ENCODE measurements around the gene KPNA2. TPM values are rescaled to one million over a fixed set of nuclear protein-coding genes. Genes with fewer than 3 reads are reported as not detected.
A peak's percentile ranks its signal among the peaks of the same experiment; 100 is the strongest.
"Not testable (repeated sequence)": the region's sequence is repeated elsewhere in the genome, so short reads cannot be mapped to it uniquely, and the experiment has no call there.

The KPNA2 gene
- total and polyA plus RNA-seq, 12 donors = 5.1 to 59.3 (median 22.8) TPM

GRCh38 chr17:67995570-67996263 lies 39.8 kb upstream of the KPNA2 start:
- TF ChIP-seq CTCF (IDR thresholded peaks at IDR 0.05) (no peak), POLR2A (IDR thresholded peaks at IDR 0.05) (no peak)
- WGBS, 4 donors = 0 to 1% (median 1%) methylated on average over 21 to 43 of the region's 43 CpGs
- peak overlapping the region; percentile 16 to 84 (median 44) for H3K4me3 ChIP-seq
- H3K27me3 ChIP-seq = no peaks in the 10 kb centered on the region
- peak overlapping the region in 4 of 5 donors; percentile 24 to 94 (median 76) for H3K27ac ChIP-seq
- no peaks in the 10 kb centered on the region for H3K9me3 ChIP-seq (replicated peaks in 1 of 3)
- H3K4me1 ChIP-seq (replicated peaks in 1 of 2) = peaks cover 15 to 24% of the 10 kb centered on the region in 2 donors
- DNase-seq = peak in 5 of 7 donors; percentile 39 to 64 (median 45)
- intact Hi-C loops (cut with DNase I) = no loop called here
- no peaks in the 10 kb centered on the region for H3K36me3 ChIP-seq (replicated peaks in 1 of 2)

GRCh38 chr17:67996301-67997171 lies 39.0 kb upstream of the KPNA2 start, which contains the start of gene C17orf58:
Gene C17orf58, minus strand, starts transcription at chr17:67996469. Its CDS starts 271 bp downstream, at chr17:67996198.
- H3K9me3 ChIP-seq (replicated peaks in 1 of 3); H3K36me3 ChIP-seq (replicated peaks in 1 of 2); H3K27me3 ChIP-seq; intact Hi-C loops (cut with DNase I): not testable (repeated sequence)
- peak within 1 kb of the TSS; percentile 16 to 84 (median 44) for H3K4me3 ChIP-seq
- H3K27ac ChIP-seq = peak within 1 kb of the TSS in 4 of 5 donors; percentile 24 to 94 (median 76)
- H3K4me1 ChIP-seq (replicated peaks in 1 of 2) = peaks cover 15 to 24% of the 10 kb centered on the region in 2 donors
- 30 to 41% (median 33%) methylated on average over 22 to 25 of the region's 25 CpGs for whole genome bisulfite sequencing, 4 donors
- peak in 2 of 7 donors; percentile 23 to 54 for DNase-seq

GRCh38 chr17:67998466-67998865 lies 37.1 kb upstream of the KPNA2 start:
- no peaks in the 10 kb centered on the region for H3K36me3 ChIP-seq (replicated peaks in 1 of 2)
- H3K4me1 ChIP-seq (replicated peaks in 1 of 2) = peaks cover 15 to 17% of the 10 kb centered on the region in 2 donors
- 79 to 90% (median 84%) methylated on average over 2 of the region's 2 CpGs for WGBS, 4 donors
- no peak overlapping the region for H3K4me3 ChIP-seq
- H3K9me3 ChIP-seq (replicated peaks in 1 of 3) = no peaks in the 10 kb centered on the region
- no peaks in the 10 kb centered on the region for H3K27me3 ChIP-seq
- TF ChIP-seq POLR2A (IDR thresholded peaks at IDR 0.05) = no peak
- no peak for TF ChIP-seq CTCF (IDR thresholded peaks at IDR 0.05)
- DNase-seq = no peak
- no peak overlapping the region for H3K27ac ChIP-seq
- intact Hi-C loops (cut with DNase I) = no loop called here

GRCh38 chr17:67999291-67999911 lies 36.1 kb upstream of the KPNA2 start:
- H3K4me1 ChIP-seq (replicated peaks in 1 of 2) = peaks cover 10 to 14% of the 10 kb centered on the region in 2 donors
- intact Hi-C loops (cut with DNase I) = no loop called here
- H3K36me3 ChIP-seq (replicated peaks in 1 of 2) = no peaks in the 10 kb centered on the region
- no peaks in the 10 kb centered on the region for H3K9me3 ChIP-seq (replicated peaks in 1 of 3)
- 95 to 99% (median 98%) methylated on average over 3 of the region's 3 CpGs for WGBS, 4 donors
- no peak for DNase-seq
- TF ChIP-seq CTCF (IDR thresholded peaks at IDR 0.05) = no peak
- no peak overlapping the region for H3K27ac ChIP-seq
- H3K27me3 ChIP-seq = no peaks in the 10 kb centered on the region
- H3K4me3 ChIP-seq = no peak overlapping the region

All from adrenal gland (tissue), 12 donors.